Measurements from ENCODE around the gene NDUFA11.

DNA sequence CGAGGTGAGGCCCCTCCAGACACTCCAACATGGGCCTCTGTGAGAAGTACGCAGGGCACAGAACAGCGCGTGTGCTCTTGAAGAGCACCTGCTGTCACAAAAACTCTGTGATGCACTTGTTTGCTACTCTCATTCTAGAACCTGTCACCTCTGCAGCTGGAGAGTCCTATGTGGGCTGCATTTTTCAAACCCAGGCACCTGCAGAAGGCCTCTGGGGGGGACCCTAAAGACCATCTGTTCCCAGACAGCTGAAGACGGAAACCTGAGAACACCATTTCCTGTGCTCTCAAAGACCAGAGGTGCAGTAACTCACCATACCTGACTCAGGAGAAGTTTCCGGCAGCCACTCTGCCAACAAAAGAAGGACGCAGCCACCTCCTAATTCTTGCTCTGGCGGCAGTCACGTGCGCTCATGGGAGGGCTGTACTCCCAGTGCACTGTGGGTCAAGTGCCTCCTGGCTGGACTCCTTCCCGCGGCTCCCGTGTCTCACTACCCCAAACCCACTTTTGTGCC lies 46.3 kb upstream of the NDUFA11 start:
- TF ChIP-seq, protein P1, sequence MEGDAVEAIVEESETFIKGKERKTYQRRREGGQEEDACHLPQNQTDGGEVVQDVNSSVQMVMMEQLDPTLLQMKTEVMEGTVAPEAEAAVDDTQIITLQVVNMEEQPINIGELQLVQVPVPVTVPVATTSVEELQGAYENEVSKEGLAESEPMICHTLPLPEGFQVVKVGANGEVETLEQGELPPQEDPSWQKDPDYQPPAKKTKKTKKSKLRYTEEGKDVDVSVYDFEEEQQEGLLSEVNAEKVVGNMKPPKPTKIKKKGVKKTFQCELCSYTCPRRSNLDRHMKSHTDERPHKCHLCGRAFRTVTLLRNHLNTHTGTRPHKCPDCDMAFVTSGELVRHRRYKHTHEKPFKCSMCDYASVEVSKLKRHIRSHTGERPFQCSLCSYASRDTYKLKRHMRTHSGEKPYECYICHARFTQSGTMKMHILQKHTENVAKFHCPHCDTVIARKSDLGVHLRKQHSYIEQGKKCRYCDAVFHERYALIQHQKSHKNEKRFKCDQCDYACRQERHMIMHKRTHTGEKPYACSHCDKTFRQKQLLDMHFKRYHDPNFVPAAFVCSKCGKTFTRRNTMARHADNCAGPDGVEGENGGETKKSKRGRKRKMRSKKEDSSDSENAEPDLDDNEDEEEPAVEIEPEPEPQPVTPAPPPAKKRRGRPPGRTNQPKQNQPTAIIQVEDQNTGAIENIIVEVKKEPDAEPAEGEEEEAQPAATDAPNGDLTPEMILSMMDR (conservative IDR thresholded peaks at IDR 0.05; ENCODE audit: low read length): no peak
- TF ChIP-seq EZH2phosphoT487 (IDR thresholded peaks at IDR 0.05; ENCODE audit: borderline replicate concordance, low read depth, low read length): no peak

Measured in OCI-LY7 (cell line).